Endothelial cell of umbilical vein (primary cell): ENCODE results near the gene ARNT2. TPM values are rescaled to one million over a fixed set of nuclear protein-coding genes. Genes with fewer than 3 reads are reported as not detected.

Experiments used
- BruUV-seq: library from RNA; stranded (reverse); fragments of 400-500 nt; replicated peaks from 2 replicates; lab custom pipeline; 2021; lab: Mats Ljungman, UMichigan
- CTCF ChIA-PET: fragments of 300-600, 350-600 bp; sonication (Branson Sonifier 250); formaldehyde crosslinking; loops from one replicate; lab custom pipeline; 2021; ENCODE audit warnings: antibody characterized with exemption, inconsistent platforms; lab: Charles Lee
- POLR2A ChIA-PET: fragments of 300-600, 350-600 bp; sonication (Branson Sonifier 250); formaldehyde crosslinking; loops from one replicate; lab custom pipeline; 2021; ENCODE audit warnings: antibody characterized with exemption, inconsistent platforms; lab: Charles Lee
- DNase-seq: peaks from one replicate; pipeline ENCODE4 v3.0.0-alpha.2; 2011; ENCODE audit warnings: low read depth, low spot score
- FAIRE-seq: peaks from 2 replicates; lab custom pipeline; 2011; peaks lifted over from hg19 to GRCh38; lab: Jason Lieb, UNC
- H2AFZ ChIP-seq: 2 replicates; pipeline ENCODE4 v1.6.0; 2012; ENCODE audit warnings: low read depth, low read length, control low read depth, inconsistent platforms
- H3K27ac ChIP-seq: 2 replicates; pipeline ENCODE4 v1.5.1; 2011; ENCODE audit warnings: low read depth, mild to moderate bottlenecking, control low read depth, low read length, moderate library complexity; ENCODE audit not compliant: insufficient read depth
- H3K27me3 ChIP-seq, 2 experiments: 2 replicates each; pipeline versions ENCODE4 v1.6.0 to v1.6.1; 2011; ENCODE audit warnings: low read length in 2 of 2, mixed read lengths in 1 of 2; ENCODE audit not compliant: control insufficient read depth in 2 of 2, insufficient read depth in 2 of 2
- H3K36me3 ChIP-seq, 2 experiments: 2 replicates in 1 of 2; 3 replicates in 1 of 2; pipeline ENCODE4 v1.5.1; 2011; ENCODE audit warnings: low read length in 2 of 2, mild to moderate bottlenecking in 1 of 2, moderate library complexity in 1 of 2; ENCODE audit not compliant: control insufficient read depth in 2 of 2, insufficient read depth in 2 of 2; ENCODE audit errors: extremely low read depth in 1 of 2
- H3K4me1 ChIP-seq: 3 replicates; pipeline ENCODE4 v1.5.1; 2011; ENCODE audit warnings: mild to moderate bottlenecking, low read length; ENCODE audit not compliant: control insufficient read depth, insufficient read depth; ENCODE audit errors: extremely low read depth
- H3K4me2 ChIP-seq: 2 replicates; pipeline ENCODE4 v1.6.1; 2011; ENCODE audit warnings: low read length, control low read depth, mixed read lengths; ENCODE audit not compliant: insufficient read depth
- H3K4me3 ChIP-seq, 3 experiments: fragments of 200-600 bp in 1 of 3; sonication (generic), shearing (Covaris generic) in 1 of 3; replicated peaks in 1 of 3; 2 replicates each; pipeline ENCODE4 v1.5.1; 2011 to 2016; ENCODE audit warnings: control low read depth in 3 of 3, low read length in 3 of 3, mild to moderate bottlenecking in 2 of 3, inconsistent platforms in 1 of 3, low read depth in 1 of 3, moderate library complexity in 1 of 3; ENCODE audit not compliant: insufficient read depth in 1 of 3
- H3K79me2 ChIP-seq: 2 replicates; pipeline ENCODE4 v1.6.0; 2012; ENCODE audit warnings: low read length, inconsistent platforms; ENCODE audit not compliant: control insufficient read depth, insufficient read depth
- H3K9ac ChIP-seq: replicated peaks from 2 replicates; pipeline ENCODE3; 2011; ENCODE audit warnings: low read length, control low read depth; ENCODE audit not compliant: insufficient read depth; ENCODE audit errors: extremely low read depth
- H3K9me1 ChIP-seq: replicated peaks from 3 replicates; pipeline ENCODE4 v1.6.0; 2011; ENCODE audit warnings: mild to moderate bottlenecking, low read length; ENCODE audit not compliant: control insufficient read depth, insufficient read depth; ENCODE audit errors: extremely low read depth
- H3K9me3 ChIP-seq: replicated peaks from 2 replicates; pipeline ENCODE4 v1.5.1; 2012; ENCODE audit warnings: low read length, inconsistent platforms; ENCODE audit not compliant: control insufficient read depth, insufficient read depth
- H4K20me1 ChIP-seq: replicated peaks from 2 replicates; pipeline ENCODE3; 2011; ENCODE audit warnings: mild to moderate bottlenecking, low read length; ENCODE audit not compliant: control insufficient read depth, insufficient read depth; ENCODE audit errors: extremely low read depth
- EZH2 ChIP-seq: IDR thresholded peaks from 2 replicates; pipeline ENCODE4 v1.6.1; 2012; ENCODE audit warnings: borderline replicate concordance, low read depth, mild to moderate bottlenecking, moderate library complexity, low read length, inconsistent platforms; ENCODE audit not compliant: severe bottlenecking
- FOS ChIP-seq: IDR thresholded peaks from 2 replicates; pipeline ENCODE4 v1.6.1; 2011; ENCODE audit warnings: mild to moderate bottlenecking, low read length, moderate library complexity, borderline replicate concordance; ENCODE audit not compliant: insufficient read depth
- GATA2 ChIP-seq: IDR thresholded peaks from 2 replicates; pipeline ENCODE4 v1.7.0; 2011; ENCODE audit warnings: low read depth, mild to moderate bottlenecking, moderate library complexity, mixed read lengths, low read length; ENCODE audit not compliant: insufficient read length, insufficient read depth
- JUN ChIP-seq: IDR thresholded peaks from 2 replicates; pipeline ENCODE4 v1.6.1; 2011; ENCODE audit warnings: borderline replicate concordance, low read depth; ENCODE audit not compliant: insufficient read length, insufficient read depth
- MAX ChIP-seq: IDR thresholded peaks from 2 replicates; pipeline ENCODE4 v1.6.1; 2011; ENCODE audit not compliant: insufficient read depth, insufficient read length
- MYC ChIP-seq: IDR thresholded peaks from one replicate; pipeline ENCODE4 v1.6.1; 2011; ENCODE audit warnings: mild to moderate bottlenecking, low read depth, low read length
- POLR2A ChIP-seq: IDR thresholded peaks from 2 replicates; pipeline ENCODE4 v1.6.1; 2012; ENCODE audit warnings: low read depth, mild to moderate bottlenecking, control low read depth, low read length
- POLR2AphosphoS5 ChIP-seq: IDR thresholded peaks from 2 replicates; pipeline ENCODE4 v1.6.1; 2012; ENCODE audit warnings: low read depth, mild to moderate bottlenecking, control low read depth, low read length, moderate library complexity; ENCODE audit not compliant: insufficient read depth
- dilution Hi-C: fragments of 300-500 bp; cut with MboI; formaldehyde crosslinking; loops from one replicate; pipeline ENCODE4 v1.15.0; 2019; ENCODE audit warnings: low sequenced_read_pairs; ENCODE audit not compliant: extremely low pct_ligation_motif_present
- intact Hi-C: fragments of 100-400 bp; cut with micrococcal nuclease; formaldehyde crosslinking; loops from one replicate; pipeline ENCODE4 v1.10.0; 2022
- polyA plus RNA-seq, 4 experiments: library from polyadenylated mRNA; depleted of rRNA in 3 of 4; stranded (reverse) in 3 of 4; unstranded in 1 of 4; fragments of >200 nt; gene quantifications; 2 replicates each; pipeline versions ENCODE4 v1.2.1 to v1.2.3, GENCODE V29; 2011 to 2012; ENCODE audit warnings: missing spikeins in 1 of 4
- total RNA-seq: library from RNA; stranded (reverse); gene quantifications from 2 replicates; pipeline ENCODE4 v1.2.3, GENCODE V29; 2021
- TF ChIP-seq, protein P1 (sequence below), 2 donors: IDR thresholded peaks; 1 replicate in 1 of 2; 2 replicates in 1 of 2; pipeline ENCODE4 v1.5.1; 2011; ENCODE audit warnings: low read length in 2 of 2, mild to moderate bottlenecking in 2 of 2, moderate library complexity in 2 of 2, control low read depth in 1 of 2, inconsistent platforms in 1 of 2, low read depth in 1 of 2; ENCODE audit not compliant: insufficient read depth in 1 of 2; ENCODE audit errors: extremely low read depth in 1 of 2

Gene ARNT2
- total and polyA plus RNA-seq, 2 donors (not counting 3 experiments of a cell fraction or from before 2014, with no cell fraction given): 0.03 to 0.20 TPM

GRCh38 chr15:80536716-80537115 lies 132.5 kb downstream of the ARNT2 start:
- H4K20me1 ChIP-seq: no peaks in the 10 kb centered on the region
- H3K4me3 ChIP-seq: no peak overlapping the region
- dilution Hi-C loops (no loop called here), intact Hi-C loops (no loop called here)
- no peak overlapping the region for H2AFZ ChIP-seq
- no peaks in the 10 kb centered on the region for H3K4me1 ChIP-seq
- H3K79me2 ChIP-seq: no peaks in the 10 kb centered on the region
- POLR2A ChIA-PET: no interaction called here
- H3K9me1 ChIP-seq: no peaks in the 10 kb centered on the region
- H3K9me3 ChIP-seq: no peaks in the 10 kb centered on the region
- TF ChIP-seq GATA2 (no peak), POLR2A (no peak), EZH2 (no peak), MAX (no peak), JUN (no peak), FOS (no peak), MYC (no peak), POLR2AphosphoS5 (no peak)
- TF ChIP-seq, protein P1, sequence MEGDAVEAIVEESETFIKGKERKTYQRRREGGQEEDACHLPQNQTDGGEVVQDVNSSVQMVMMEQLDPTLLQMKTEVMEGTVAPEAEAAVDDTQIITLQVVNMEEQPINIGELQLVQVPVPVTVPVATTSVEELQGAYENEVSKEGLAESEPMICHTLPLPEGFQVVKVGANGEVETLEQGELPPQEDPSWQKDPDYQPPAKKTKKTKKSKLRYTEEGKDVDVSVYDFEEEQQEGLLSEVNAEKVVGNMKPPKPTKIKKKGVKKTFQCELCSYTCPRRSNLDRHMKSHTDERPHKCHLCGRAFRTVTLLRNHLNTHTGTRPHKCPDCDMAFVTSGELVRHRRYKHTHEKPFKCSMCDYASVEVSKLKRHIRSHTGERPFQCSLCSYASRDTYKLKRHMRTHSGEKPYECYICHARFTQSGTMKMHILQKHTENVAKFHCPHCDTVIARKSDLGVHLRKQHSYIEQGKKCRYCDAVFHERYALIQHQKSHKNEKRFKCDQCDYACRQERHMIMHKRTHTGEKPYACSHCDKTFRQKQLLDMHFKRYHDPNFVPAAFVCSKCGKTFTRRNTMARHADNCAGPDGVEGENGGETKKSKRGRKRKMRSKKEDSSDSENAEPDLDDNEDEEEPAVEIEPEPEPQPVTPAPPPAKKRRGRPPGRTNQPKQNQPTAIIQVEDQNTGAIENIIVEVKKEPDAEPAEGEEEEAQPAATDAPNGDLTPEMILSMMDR (IDR thresholded peaks at IDR 0.05; ENCODE audit: extremely low read depth in 1 of 2, insufficient read depth in 1 of 2, low read depth in 1 of 2, low read length in 2 of 2): no peak
- no peak overlapping the region for H3K9ac ChIP-seq
- FAIRE-seq (no peak), DNase-seq (no peak)
- H3K27ac ChIP-seq: no peak overlapping the region
- no peak overlapping the region for H3K4me2 ChIP-seq
- CTCF ChIA-PET: interaction anchor here (0.8 to 1.1 kb wide), 2 partner anchors 240 to 243 kb away, joined by 3 to 4 read pairs; partner anchors contain the start of gene CEMIP
- BruUV-seq: no TSS peak
- no peaks in the 10 kb centered on the region for H3K27me3 ChIP-seq
- no peaks in the 10 kb centered on the region for H3K36me3 ChIP-seq
